GM23338 (cell line): Measurements from ENCODE around the gene CD79A. TPM values are rescaled to one million over a fixed set of nuclear protein-coding genes. Genes with fewer than 3 reads are reported as not detected.

Experiments used
- ATAC-seq: fragments of 200-7000 bp; cut with Tn5 transposase; 3 replicates; pipeline ENCODE4 v1.9.1; 2020
- DNase-seq: peaks from one replicate; pipeline ENCODE4 v3.0.0-alpha.2; 2015; ENCODE audit warnings: low spot score
- H2AFZ ChIP-seq: fragments of 200-600 bp; sonication (generic); 2 replicates; pipeline ENCODE4 v1.8.0; 2016; ENCODE audit warnings: antibody characterized with exemption, mild to moderate bottlenecking, moderate library complexity
- H3F3A ChIP-seq: fragments of 200-600 bp; sonication (generic); replicated peaks from 2 replicates; pipeline ENCODE4 v1.8.0; 2017; ENCODE audit warnings: antibody characterized with exemption, mixed run types, low read depth
- H3K27ac ChIP-seq: fragments of 200-600 bp; sonication (generic); 2 replicates; pipeline ENCODE4 v1.6.1; 2016; ENCODE audit warnings: low read depth
- H3K27me3 ChIP-seq: fragments of 200-600 bp; sonication (generic); 2 replicates; pipeline ENCODE4 v1.8.0; 2016; ENCODE audit warnings: mild to moderate bottlenecking, mixed run types, moderate library complexity; ENCODE audit not compliant: insufficient read depth
- H3K36me3 ChIP-seq: fragments of 200-600 bp; sonication (generic); 2 replicates; pipeline ENCODE4 v1.8.0; 2016; ENCODE audit warnings: mild to moderate bottlenecking; ENCODE audit not compliant: insufficient read depth
- H3K4me1 ChIP-seq: fragments of 200-600 bp; sonication (generic); 2 replicates; pipeline ENCODE4 v1.8.0; 2016; ENCODE audit warnings: mild to moderate bottlenecking, moderate library complexity; ENCODE audit not compliant: insufficient read depth
- H3K4me2 ChIP-seq: fragments of 200-600 bp; sonication (generic); 2 replicates; pipeline ENCODE4 v1.7.1; 2017; ENCODE audit warnings: mixed run types
- H3K4me3 ChIP-seq: fragments of 200-600 bp; sonication (generic); 2 replicates; pipeline ENCODE4 v1.6.1; 2016; ENCODE audit warnings: mixed run types
- H3K79me2 ChIP-seq: fragments of 200-600 bp; sonication (generic); replicated peaks from 2 replicates; pipeline ENCODE4 v1.8.0; 2017; ENCODE audit warnings: mild to moderate bottlenecking; ENCODE audit not compliant: insufficient read depth
- H3K9me2 ChIP-seq: fragments of 200-600 bp; sonication (generic); 2 replicates; pipeline ENCODE4 v1.8.0; 2017; ENCODE audit not compliant: insufficient read depth
- H4K20me1 ChIP-seq: fragments of 200-600 bp; sonication (generic); replicated peaks from 2 replicates; pipeline ENCODE4 v1.8.0; 2017; ENCODE audit warnings: mild to moderate bottlenecking; ENCODE audit not compliant: insufficient read depth
- H3K27ac Mint-ChIP-seq: 2 replicates; pipeline ENCODE4 v1.8.0; 2020; ENCODE audit warnings: inconsistent platforms, mild to moderate bottlenecking, moderate library complexity, mixed read lengths
- H3K27me3 Mint-ChIP-seq: 3 replicates; pipeline ENCODE4 v1.8.0; 2022; ENCODE audit warnings: low read depth, mild to moderate bottlenecking, moderate library complexity, mixed read lengths, inconsistent platforms; ENCODE audit not compliant: insufficient read depth, poor library complexity
- H3K36me3 Mint-ChIP-seq: 3 replicates; pipeline ENCODE4 v1.8.0; 2021; ENCODE audit warnings: low read depth, mild to moderate bottlenecking, inconsistent platforms, moderate library complexity, mixed read lengths
- H3K4me1 Mint-ChIP-seq: 3 replicates; pipeline ENCODE4 v1.8.0; 2020; ENCODE audit warnings: mild to moderate bottlenecking, inconsistent platforms, mixed read lengths
- H3K4me3 Mint-ChIP-seq: 3 replicates; pipeline ENCODE4 v1.8.0; 2021; ENCODE audit warnings: moderate library complexity, mild to moderate bottlenecking, inconsistent platforms, mixed read lengths
- H3K9me3 Mint-ChIP-seq: 3 replicates; pipeline ENCODE4 v1.8.0; 2020; ENCODE audit warnings: moderate library complexity, mild to moderate bottlenecking, inconsistent platforms, mixed read lengths
- EZH2phosphoT487 ChIP-seq: fragments of 200-600 bp; sonication (generic); IDR thresholded peaks from one replicate; pipeline ENCODE4 v1.8.1; 2018; ENCODE audit warnings: antibody characterized with exemption; ENCODE audit not compliant: unreplicated experiment
- NANOG ChIP-seq: IDR thresholded peaks from 2 replicates; pipeline ENCODE4 v1.6.1; 2016; ENCODE audit warnings: antibody characterized with exemption, borderline replicate concordance
- POLR2AphosphoS5 ChIP-seq: IDR thresholded peaks from 2 replicates; pipeline ENCODE4 v1.6.1; 2016; ENCODE audit warnings: antibody characterized with exemption, low read depth
- STAT1 ChIP-seq: IDR thresholded peaks from one replicate; pipeline ENCODE4 v1.6.1; 2016; ENCODE audit warnings: antibody characterized with exemption; ENCODE audit not compliant: unreplicated experiment
- polyA plus RNA-seq: library from polyadenylated mRNA; unstranded; fragments of >200 nt; fragmentation: Nextera tagmentation; extraction: Ambion mirVana; gene quantifications from 2 replicates; pipeline ENCODE4 v1.2.1, GENCODE V29; 2016
- total RNA-seq: library from RNA; depleted of rRNA; stranded (reverse); fragments of >200 nt; shearing (Covaris generic); gene quantifications from 2 replicates; pipeline ENCODE4 v1.2.3, GENCODE V29; 2014
- TF ChIP-seq, protein P1 (sequence below): fragments of 250-450 bp; sonication (Bioruptor Pico); IDR thresholded peaks from 2 replicates; pipeline ENCODE4 v1.5.0; 2020; ENCODE audit warnings: mild to moderate bottlenecking, moderate library complexity
- TF ChIP-seq, protein P2 (sequence below): IDR thresholded peaks from one replicate; pipeline ENCODE4 v1.6.1; 2018; ENCODE audit warnings: antibody characterized with exemption; ENCODE audit not compliant: unreplicated experiment
- TF ChIP-seq, protein P3 (sequence below): IDR thresholded peaks from 2 replicates; pipeline ENCODE4 v1.6.1; 2016; ENCODE audit warnings: antibody characterized with exemption
- TF ChIP-seq, protein P4 (sequence below), 2 experiments: fragments of 200-600 bp in 1 of 2; sonication (generic) in 1 of 2; conservative IDR thresholded peaks; 2 replicates each; pipeline versions ENCODE4 v1.5.1 to v1.6.1; 2016 to 2017; ENCODE audit warnings: antibody characterized with exemption in 2 of 2, low read depth in 2 of 2, mild to moderate bottlenecking in 2 of 2, moderate library complexity in 1 of 2

The CD79A gene
- total and polyA plus RNA-seq, 2 experiments from 2014 or later = 0.27 TPM; not detected in 1

DNA sequence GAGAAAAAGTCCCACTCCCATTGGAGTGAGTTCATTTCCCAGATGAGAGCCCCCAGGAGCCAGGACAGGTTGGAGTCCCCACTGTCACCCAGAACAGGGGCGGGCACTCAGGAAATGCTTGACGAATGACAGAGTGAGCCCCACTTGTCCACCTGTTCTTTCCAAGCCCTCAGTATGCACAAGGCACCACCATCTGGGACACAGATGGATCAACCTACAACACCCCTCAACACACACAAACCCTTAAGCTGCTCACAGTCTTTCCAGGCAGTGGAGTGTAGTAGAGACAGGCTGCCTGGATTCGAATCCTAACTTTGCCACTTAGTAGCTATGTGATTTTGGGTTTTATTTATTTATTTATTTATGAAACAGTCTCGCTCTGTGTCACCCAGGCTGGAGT lies 13.9 kb downstream of the CD79A start:
- Mint-ChIP-seq H3K4me3 (no peak overlapping the region), H3K27ac (no peak overlapping the region), H3K36me3 (peaks cover 24% of the 10 kb centered on the region; the same call in 2 of the 3 replicates), H3K27me3 (peaks cover 12% of the 10 kb centered on the region), H3K9me3 (peaks cover 3% of the 10 kb centered on the region; the same call in 1 of the 3 replicates), H3K4me1 (peaks cover 43% of the 10 kb centered on the region)
- no peak overlapping the region for H3K4me3 ChIP-seq
- TF ChIP-seq STAT1 (no peak), EZH2phosphoT487 (no peak), POLR2AphosphoS5 (no peak)
- TF ChIP-seq, protein P1, sequence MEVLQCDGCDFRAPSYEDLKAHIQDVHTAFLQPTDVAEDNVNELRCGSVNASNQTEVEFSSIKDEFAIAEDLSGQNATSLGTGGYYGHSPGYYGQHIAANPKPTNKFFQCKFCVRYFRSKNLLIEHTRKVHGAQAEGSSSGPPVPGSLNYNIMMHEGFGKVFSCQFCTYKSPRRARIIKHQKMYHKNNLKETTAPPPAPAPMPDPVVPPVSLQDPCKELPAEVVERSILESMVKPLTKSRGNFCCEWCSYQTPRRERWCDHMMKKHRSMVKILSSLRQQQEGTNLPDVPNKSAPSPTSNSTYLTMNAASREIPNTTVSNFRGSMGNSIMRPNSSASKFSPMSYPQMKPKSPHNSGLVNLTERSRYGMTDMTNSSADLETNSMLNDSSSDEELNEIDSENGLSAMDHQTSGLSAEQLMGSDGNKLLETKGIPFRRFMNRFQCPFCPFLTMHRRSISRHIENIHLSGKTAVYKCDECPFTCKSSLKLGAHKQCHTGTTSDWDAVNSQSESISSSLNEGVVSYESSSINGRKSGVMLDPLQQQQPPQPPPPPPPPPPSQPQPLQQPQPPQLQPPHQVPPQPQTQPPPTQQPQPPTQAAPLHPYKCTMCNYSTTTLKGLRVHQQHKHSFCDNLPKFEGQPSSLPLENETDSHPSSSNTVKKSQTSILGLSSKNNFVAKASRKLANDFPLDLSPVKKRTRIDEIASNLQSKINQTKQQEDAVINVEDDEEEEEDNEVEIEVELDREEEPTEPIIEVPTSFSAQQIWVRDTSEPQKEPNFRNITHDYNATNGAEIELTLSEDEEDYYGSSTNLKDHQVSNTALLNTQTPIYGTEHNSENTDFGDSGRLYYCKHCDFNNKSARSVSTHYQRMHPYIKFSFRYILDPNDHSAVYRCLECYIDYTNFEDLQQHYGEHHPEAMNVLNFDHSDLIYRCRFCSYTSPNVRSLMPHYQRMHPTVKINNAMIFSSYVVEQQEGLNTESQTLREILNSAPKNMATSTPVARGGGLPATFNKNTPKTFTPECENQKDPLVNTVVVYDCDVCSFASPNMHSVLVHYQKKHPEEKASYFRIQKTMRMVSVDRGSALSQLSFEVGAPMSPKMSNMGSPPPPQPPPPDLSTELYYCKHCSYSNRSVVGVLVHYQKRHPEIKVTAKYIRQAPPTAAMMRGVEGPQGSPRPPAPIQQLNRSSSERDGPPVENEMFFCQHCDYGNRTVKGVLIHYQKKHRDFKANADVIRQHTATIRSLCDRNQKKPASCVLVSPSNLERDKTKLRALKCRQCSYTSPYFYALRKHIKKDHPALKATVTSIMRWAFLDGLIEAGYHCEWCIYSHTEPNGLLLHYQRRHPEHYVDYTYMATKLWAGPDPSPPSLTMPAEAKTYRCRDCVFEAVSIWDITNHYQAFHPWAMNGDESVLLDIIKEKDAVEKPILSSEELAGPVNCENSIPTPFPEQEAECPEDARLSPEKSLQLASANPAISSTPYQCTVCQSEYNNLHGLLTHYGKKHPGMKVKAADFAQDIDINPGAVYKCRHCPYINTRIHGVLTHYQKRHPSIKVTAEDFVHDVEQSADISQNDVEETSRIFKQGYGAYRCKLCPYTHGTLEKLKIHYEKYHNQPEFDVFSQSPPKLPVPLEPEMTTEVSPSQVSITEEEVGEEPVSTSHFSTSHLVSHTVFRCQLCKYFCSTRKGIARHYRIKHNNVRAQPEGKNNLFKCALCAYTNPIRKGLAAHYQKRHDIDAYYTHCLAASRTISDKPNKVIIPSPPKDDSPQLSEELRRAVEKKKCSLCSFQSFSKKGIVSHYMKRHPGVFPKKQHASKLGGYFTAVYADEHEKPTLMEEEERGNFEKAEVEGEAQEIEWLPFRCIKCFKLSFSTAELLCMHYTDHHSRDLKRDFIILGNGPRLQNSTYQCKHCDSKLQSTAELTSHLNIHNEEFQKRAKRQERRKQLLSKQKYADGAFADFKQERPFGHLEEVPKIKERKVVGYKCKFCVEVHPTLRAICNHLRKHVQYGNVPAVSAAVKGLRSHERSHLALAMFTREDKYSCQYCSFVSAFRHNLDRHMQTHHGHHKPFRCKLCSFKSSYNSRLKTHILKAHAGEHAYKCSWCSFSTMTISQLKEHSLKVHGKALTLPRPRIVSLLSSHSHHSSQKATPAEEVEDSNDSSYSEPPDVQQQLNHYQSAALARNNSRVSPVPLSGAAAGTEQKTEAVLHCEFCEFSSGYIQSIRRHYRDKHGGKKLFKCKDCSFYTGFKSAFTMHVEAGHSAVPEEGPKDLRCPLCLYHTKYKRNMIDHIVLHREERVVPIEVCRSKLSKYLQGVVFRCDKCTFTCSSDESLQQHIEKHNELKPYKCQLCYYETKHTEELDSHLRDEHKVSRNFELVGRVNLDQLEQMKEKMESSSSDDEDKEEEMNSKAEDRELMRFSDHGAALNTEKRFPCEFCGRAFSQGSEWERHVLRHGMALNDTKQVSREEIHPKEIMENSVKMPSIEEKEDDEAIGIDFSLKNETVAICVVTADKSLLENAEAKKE (CRISPR knock-in tag) = no peak
- no peaks in the 10 kb centered on the region for H3K9me2 ChIP-seq
- H3F3A ChIP-seq = peaks cover 16% of the 10 kb centered on the region
- DNase-seq (no peak), ATAC-seq (no peak)
- no peak overlapping the region for H3K4me2 ChIP-seq
- peaks cover 21% of the 10 kb centered on the region for H3K4me1 ChIP-seq
- H3K27me3 ChIP-seq = no peaks in the 10 kb centered on the region
- peaks cover 4% of the 10 kb centered on the region; the same call in 1 of the 2 replicates for H4K20me1 ChIP-seq
- no peak overlapping the region for H3K27ac ChIP-seq
- H3K79me2 ChIP-seq = no peaks in the 10 kb centered on the region; the same call in 1 of the 2 replicates
- H3K36me3 ChIP-seq = no peaks in the 10 kb centered on the region
- H2AFZ ChIP-seq = no peak overlapping the region

DNA sequence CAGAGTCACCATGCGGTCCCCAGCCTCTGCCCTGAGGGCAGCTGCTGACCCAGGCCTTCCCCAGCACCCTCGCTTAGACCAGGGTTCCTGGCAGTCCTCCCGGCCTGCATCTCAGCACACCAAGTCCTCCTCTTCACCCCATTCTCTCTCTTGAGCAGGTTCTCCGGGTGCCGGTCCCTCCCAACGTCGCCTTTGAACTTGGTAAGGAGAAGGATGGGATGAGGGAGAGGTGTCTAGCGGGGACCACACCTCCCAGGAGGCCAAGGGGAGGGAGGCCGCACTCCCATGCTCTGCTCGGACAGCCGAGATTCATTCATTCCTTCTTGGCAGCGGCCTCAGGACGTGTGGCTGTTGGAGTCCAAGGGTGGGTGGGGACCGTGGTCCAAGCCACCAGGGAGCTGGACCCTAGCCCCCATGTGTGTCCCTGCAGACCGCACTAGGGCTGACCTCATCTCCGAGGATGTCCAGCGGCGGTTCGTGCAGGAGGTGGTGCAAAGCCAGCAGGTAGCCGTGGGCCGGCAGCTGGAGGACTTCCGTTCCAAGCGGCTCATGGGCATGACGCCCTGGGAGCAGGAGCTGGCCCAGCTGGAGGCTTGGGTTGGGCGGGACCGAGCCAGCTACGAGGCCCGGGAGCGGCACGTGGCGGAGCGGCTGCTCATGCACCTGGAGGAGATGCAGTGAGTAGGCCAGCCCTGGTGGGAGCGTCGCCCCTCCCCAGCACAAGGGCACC lies 15.3 kb downstream of the CD79A start:
- H3K27ac Mint-ChIP-seq = no peak overlapping the region
- peaks cover 3% of the 10 kb centered on the region; the same call in 1 of the 3 replicates for H3K9me3 Mint-ChIP-seq
- ATAC-seq = no peak
- TF ChIP-seq, protein P2, sequence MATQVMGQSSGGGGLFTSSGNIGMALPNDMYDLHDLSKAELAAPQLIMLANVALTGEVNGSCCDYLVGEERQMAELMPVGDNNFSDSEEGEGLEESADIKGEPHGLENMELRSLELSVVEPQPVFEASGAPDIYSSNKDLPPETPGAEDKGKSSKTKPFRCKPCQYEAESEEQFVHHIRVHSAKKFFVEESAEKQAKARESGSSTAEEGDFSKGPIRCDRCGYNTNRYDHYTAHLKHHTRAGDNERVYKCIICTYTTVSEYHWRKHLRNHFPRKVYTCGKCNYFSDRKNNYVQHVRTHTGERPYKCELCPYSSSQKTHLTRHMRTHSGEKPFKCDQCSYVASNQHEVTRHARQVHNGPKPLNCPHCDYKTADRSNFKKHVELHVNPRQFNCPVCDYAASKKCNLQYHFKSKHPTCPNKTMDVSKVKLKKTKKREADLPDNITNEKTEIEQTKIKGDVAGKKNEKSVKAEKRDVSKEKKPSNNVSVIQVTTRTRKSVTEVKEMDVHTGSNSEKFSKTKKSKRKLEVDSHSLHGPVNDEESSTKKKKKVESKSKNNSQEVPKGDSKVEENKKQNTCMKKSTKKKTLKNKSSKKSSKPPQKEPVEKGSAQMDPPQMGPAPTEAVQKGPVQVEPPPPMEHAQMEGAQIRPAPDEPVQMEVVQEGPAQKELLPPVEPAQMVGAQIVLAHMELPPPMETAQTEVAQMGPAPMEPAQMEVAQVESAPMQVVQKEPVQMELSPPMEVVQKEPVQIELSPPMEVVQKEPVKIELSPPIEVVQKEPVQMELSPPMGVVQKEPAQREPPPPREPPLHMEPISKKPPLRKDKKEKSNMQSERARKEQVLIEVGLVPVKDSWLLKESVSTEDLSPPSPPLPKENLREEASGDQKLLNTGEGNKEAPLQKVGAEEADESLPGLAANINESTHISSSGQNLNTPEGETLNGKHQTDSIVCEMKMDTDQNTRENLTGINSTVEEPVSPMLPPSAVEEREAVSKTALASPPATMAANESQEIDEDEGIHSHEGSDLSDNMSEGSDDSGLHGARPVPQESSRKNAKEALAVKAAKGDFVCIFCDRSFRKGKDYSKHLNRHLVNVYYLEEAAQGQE = no peak
- TF ChIP-seq, protein P3, sequence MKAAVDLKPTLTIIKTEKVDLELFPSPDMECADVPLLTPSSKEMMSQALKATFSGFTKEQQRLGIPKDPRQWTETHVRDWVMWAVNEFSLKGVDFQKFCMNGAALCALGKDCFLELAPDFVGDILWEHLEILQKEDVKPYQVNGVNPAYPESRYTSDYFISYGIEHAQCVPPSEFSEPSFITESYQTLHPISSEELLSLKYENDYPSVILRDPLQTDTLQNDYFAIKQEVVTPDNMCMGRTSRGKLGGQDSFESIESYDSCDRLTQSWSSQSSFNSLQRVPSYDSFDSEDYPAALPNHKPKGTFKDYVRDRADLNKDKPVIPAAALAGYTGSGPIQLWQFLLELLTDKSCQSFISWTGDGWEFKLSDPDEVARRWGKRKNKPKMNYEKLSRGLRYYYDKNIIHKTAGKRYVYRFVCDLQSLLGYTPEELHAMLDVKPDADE = no peak
- TF ChIP-seq, protein P4, sequence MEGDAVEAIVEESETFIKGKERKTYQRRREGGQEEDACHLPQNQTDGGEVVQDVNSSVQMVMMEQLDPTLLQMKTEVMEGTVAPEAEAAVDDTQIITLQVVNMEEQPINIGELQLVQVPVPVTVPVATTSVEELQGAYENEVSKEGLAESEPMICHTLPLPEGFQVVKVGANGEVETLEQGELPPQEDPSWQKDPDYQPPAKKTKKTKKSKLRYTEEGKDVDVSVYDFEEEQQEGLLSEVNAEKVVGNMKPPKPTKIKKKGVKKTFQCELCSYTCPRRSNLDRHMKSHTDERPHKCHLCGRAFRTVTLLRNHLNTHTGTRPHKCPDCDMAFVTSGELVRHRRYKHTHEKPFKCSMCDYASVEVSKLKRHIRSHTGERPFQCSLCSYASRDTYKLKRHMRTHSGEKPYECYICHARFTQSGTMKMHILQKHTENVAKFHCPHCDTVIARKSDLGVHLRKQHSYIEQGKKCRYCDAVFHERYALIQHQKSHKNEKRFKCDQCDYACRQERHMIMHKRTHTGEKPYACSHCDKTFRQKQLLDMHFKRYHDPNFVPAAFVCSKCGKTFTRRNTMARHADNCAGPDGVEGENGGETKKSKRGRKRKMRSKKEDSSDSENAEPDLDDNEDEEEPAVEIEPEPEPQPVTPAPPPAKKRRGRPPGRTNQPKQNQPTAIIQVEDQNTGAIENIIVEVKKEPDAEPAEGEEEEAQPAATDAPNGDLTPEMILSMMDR (conservative IDR thresholded peaks at IDR 0.05; ENCODE audit: low read depth in 2 of 2) = no peak
- no peak for TF ChIP-seq NANOG

More for the DNA sequence above, 15.3 kb downstream of the CD79A start:
- Histone ChIP-seq H3F3A (peaks cover 5% of the 10 kb centered on the region; the same call in 1 of the 2 replicates), H3K27ac (no peak overlapping the region), H3K4me2 (no peak overlapping the region), H3K4me3 (no peak overlapping the region), H3K36me3 (no peaks in the 10 kb centered on the region), H3K4me1 (peaks cover 13% of the 10 kb centered on the region), H4K20me1 (peaks cover 4% of the 10 kb centered on the region; the same call in 1 of the 2 replicates), H2AFZ (no peak overlapping the region), H3K9me2 (no peaks in the 10 kb centered on the region), H3K27me3 (no peaks in the 10 kb centered on the region), H3K79me2 (no peaks in the 10 kb centered on the region)
- DNase-seq = no peak
- Mint-ChIP-seq H3K4me1 (peaks cover 35% of the 10 kb centered on the region), H3K27me3 (peaks cover 9% of the 10 kb centered on the region), H3K36me3 (peaks cover 26% of the 10 kb centered on the region; the same call in 2 of the 3 replicates), H3K4me3 (no peak overlapping the region)
